ENCODE data around the gene TMEM127. TPM values are rescaled to one million over a fixed set of nuclear protein-coding genes. Genes with fewer than 3 reads are reported as not detected.

TMEM127 gene
- total RNA-seq, 1 experiment from 2014 or later: 25.5 TPM

DNA sequence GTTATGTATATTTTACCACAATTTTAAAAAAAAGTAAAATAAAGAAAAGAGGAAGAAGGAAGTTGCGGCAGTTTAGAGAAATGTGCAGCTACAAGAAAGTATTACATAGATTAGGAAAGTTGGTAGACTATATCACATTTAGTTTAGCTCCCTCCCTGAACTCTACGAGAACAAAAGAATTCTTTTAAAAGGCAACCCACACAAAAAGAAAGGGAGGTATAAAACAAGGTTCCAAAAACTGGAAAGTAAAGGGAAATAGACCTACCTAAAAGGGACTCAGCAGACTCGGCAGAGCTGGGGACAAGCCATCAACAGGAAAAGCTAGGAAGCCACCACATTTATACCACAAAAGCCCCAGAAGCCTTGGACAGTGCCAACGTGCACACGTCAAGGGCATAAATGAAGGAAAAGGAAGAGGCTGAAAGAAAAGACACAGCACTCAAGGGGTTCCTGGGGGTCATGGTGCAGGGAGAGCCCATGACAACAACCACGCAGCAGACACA is 9.1 kb downstream of the TMEM127 start:
- Histone ChIP-seq H3K27me3 (replicated peaks; ENCODE audit: insufficient read depth, low read depth, low read length, poor library complexity) (no peaks in the 10 kb centered on the region), H3K4me1 (ENCODE audit: insufficient read depth, low read length, poor library complexity, severe bottlenecking) (no peaks in the 10 kb centered on the region), H3K36me3 (ENCODE audit: insufficient read depth, low read length, poor library complexity, severe bottlenecking) (peaks cover 11% of the 10 kb centered on the region), H3K9me3 (ENCODE audit: low read depth, low read length, poor library complexity, severe bottlenecking) (no peaks in the 10 kb centered on the region), H3K27ac (ENCODE audit: low read depth, low read length, poor library complexity, severe bottlenecking) (no peak overlapping the region), H3K4me3 (ENCODE audit: low read depth, low read length, poor library complexity, severe bottlenecking) (no peak overlapping the region)
- no TSS peak for BruUV-seq (replicated peaks)
- intact Hi-C loops (cut with micrococcal nuclease; ENCODE audit: unreplicated experiment): no loop called here
- DNase-seq (ENCODE audit: low spot score): no peak
- CTCF ChIA-PET: no interaction called here
- POLR2A ChIA-PET (ENCODE audit: low non-redundant PET): no interaction called here
- TF ChIP-seq EZH2 (IDR thresholded peaks at IDR 0.05; ENCODE audit: borderline replicate concordance, low read depth, low read length, poor library complexity, severe bottlenecking): no peak
- TF ChIP-seq, protein P1, sequence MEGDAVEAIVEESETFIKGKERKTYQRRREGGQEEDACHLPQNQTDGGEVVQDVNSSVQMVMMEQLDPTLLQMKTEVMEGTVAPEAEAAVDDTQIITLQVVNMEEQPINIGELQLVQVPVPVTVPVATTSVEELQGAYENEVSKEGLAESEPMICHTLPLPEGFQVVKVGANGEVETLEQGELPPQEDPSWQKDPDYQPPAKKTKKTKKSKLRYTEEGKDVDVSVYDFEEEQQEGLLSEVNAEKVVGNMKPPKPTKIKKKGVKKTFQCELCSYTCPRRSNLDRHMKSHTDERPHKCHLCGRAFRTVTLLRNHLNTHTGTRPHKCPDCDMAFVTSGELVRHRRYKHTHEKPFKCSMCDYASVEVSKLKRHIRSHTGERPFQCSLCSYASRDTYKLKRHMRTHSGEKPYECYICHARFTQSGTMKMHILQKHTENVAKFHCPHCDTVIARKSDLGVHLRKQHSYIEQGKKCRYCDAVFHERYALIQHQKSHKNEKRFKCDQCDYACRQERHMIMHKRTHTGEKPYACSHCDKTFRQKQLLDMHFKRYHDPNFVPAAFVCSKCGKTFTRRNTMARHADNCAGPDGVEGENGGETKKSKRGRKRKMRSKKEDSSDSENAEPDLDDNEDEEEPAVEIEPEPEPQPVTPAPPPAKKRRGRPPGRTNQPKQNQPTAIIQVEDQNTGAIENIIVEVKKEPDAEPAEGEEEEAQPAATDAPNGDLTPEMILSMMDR (conservative IDR thresholded peaks at IDR 0.05; ENCODE audit: low read depth, low read length): no peak

DNA sequence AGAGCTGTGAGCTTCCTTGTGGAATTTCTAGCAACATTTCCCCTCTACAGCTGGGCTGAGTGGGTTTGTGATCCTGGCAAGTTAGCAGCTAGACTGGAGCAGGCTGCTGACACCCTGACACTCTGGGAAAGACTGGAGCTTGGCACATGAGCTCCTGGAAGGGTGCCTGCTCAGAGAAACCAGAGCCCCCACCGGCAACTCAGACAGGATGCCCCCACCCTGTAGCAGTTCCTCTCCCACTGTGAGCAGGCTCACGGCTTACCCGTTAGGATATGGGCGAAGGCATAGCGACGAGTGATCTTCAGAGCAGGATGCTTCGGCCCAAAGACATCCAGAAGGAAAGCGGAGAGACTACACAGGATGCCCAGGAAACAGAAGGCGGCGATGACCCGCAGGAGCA is 11.2 kb downstream of the TMEM127 start:
- H3K27ac ChIP-seq (ENCODE audit: low read depth, low read length, poor library complexity, severe bottlenecking): no peak overlapping the region
- no TSS peak for BruUV-seq (replicated peaks)

DNA sequence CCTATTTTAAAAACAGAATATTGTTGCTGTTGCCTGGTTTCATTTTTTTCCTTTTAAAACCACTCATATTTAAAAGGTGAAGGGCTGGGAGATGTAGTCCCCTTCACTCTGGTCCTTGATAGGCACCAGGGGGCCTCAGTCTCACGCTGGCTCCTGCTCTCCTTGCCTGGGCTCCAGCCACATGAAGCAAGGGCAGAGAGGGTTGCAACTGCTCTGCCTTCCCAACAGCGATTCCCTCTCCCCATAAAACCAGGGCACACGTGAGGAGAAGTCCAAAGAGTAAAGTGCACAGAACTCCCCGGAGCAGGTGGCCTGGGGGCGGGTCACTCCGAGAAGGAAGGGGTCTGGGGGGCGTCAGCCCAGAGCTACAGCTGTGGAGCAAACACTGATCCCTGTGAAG is 12.8 kb downstream of the TMEM127 start:
- no peak overlapping the region for H3K27ac ChIP-seq (ENCODE audit: low read depth, low read length, poor library complexity, severe bottlenecking)
- peaks cover 11% of the 10 kb centered on the region for H3K36me3 ChIP-seq (ENCODE audit: insufficient read depth, low read length, poor library complexity, severe bottlenecking)
- no peak overlapping the region for H3K4me3 ChIP-seq (ENCODE audit: low read depth, low read length, poor library complexity, severe bottlenecking)
- no TSS peak for BruUV-seq (replicated peaks)
- no peak for DNase-seq (ENCODE audit: low spot score)
- no peak for TF ChIP-seq EZH2 (IDR thresholded peaks at IDR 0.05; ENCODE audit: borderline replicate concordance, low read depth, low read length, poor library complexity, severe bottlenecking)
- TF ChIP-seq, protein P1 (conservative IDR thresholded peaks at IDR 0.05; ENCODE audit: low read depth, low read length): no peak
- no peaks in the 10 kb centered on the region for H3K9me3 ChIP-seq (ENCODE audit: low read depth, low read length, poor library complexity, severe bottlenecking)
- CTCF ChIA-PET: no interaction called here
- no peaks in the 10 kb centered on the region for H3K4me1 ChIP-seq (ENCODE audit: insufficient read depth, low read length, poor library complexity, severe bottlenecking)
- POLR2A ChIA-PET (ENCODE audit: low non-redundant PET): no interaction called here
- H3K27me3 ChIP-seq (replicated peaks; ENCODE audit: insufficient read depth, low read depth, low read length, poor library complexity): no peaks in the 10 kb centered on the region
- intact Hi-C loops (cut with micrococcal nuclease; ENCODE audit: unreplicated experiment): no loop called here

More for the DNA sequence above, 11.2 kb downstream of the TMEM127 start:
- H3K9me3 ChIP-seq (ENCODE audit: low read depth, low read length, poor library complexity, severe bottlenecking): no peaks in the 10 kb centered on the region
- DNase-seq (ENCODE audit: low spot score): no peak
- H3K4me3 ChIP-seq (ENCODE audit: low read depth, low read length, poor library complexity, severe bottlenecking): no peak overlapping the region
- ChIA-PET POLR2A (ENCODE audit: low non-redundant PET) (no interaction called here), CTCF (no interaction called here)
- H3K27me3 ChIP-seq (replicated peaks; ENCODE audit: insufficient read depth, low read depth, low read length, poor library complexity): no peaks in the 10 kb centered on the region
- TF ChIP-seq, protein P1 (conservative IDR thresholded peaks at IDR 0.05; ENCODE audit: low read depth, low read length): no peak
- TF ChIP-seq EZH2 (IDR thresholded peaks at IDR 0.05; ENCODE audit: borderline replicate concordance, low read depth, low read length, poor library complexity, severe bottlenecking): no peak
- peaks cover 11% of the 10 kb centered on the region for H3K36me3 ChIP-seq (ENCODE audit: insufficient read depth, low read length, poor library complexity, severe bottlenecking)
- no peaks in the 10 kb centered on the region for H3K4me1 ChIP-seq (ENCODE audit: insufficient read depth, low read length, poor library complexity, severe bottlenecking)
- intact Hi-C loops (cut with micrococcal nuclease; ENCODE audit: unreplicated experiment): no loop called here
